Endometrium (tissue), 2 donors: Measurements from ENCODE around the gene SBF2.
"Not testable (repeated sequence)": the region's sequence is repeated elsewhere in the genome, so short reads cannot be mapped to it uniquely, and the experiment has no call there.

Experiments used
- FAIRE-seq: peaks from 2 replicates; lab custom pipeline; 2012; peaks lifted over from hg19 to GRCh38; lab: Jason Lieb, UNC
- donor health status: control.
- donor health status: control.

SBF2 gene

DNA sequence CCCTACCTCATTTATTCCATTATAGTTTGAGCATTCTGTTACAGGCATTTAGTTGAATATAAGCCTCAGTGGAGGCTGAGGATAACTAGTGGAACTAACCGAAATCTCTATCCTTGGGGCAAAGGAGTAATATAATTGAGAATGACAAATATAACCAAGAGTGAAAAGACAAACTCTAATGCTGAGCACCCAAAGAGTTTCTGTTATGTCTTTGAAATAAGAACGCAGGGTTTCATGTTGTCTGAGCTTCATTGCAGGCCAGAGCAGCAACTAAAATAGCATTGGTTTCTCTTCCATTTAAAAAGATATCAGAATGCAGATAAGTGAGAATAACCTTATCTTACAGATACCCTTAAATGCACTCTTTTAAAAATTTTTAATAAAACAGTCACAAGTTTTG, 131.8 kb downstream of the SBF2 start:
- no peak for FAIRE-seq

DNA sequence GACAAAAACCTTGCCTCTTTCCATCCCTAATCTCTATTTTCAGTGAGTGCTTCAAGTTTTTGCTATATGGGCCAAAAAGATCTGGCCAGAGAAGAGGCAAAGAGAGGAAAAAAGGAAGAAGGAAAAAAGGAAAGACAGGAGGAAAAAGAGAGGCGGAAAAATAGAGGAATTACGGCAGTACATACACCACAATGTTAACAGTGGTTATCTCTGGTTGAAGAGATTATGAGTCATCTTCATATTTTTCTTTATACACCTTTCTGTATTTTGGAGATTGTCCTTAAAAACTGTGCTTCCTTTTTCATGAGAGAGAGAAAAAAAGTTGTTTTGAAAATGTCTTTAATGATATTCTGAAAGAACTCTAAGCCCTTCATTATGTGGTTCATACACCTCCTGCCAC, 133.7 kb downstream of the SBF2 start:
- no peak for FAIRE-seq

DNA sequence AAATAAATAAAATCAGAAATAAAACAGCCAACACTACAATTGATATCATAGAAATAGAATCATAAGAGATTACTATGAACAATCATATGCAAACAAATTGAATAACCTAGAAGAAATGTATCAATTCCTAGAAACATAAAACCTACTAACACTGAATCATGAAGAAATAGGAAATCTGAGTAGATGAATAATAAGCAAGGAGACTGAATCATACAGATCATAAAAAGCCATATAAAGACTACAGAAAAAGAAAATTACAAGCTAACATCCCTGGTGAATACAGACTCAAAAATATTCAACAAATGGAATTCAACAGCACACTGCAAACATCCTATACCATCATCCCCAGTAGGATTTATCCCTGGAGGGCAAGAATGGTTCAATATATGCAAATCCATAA, 135.6 kb downstream of the SBF2 start:
- FAIRE-seq: no peak

DNA sequence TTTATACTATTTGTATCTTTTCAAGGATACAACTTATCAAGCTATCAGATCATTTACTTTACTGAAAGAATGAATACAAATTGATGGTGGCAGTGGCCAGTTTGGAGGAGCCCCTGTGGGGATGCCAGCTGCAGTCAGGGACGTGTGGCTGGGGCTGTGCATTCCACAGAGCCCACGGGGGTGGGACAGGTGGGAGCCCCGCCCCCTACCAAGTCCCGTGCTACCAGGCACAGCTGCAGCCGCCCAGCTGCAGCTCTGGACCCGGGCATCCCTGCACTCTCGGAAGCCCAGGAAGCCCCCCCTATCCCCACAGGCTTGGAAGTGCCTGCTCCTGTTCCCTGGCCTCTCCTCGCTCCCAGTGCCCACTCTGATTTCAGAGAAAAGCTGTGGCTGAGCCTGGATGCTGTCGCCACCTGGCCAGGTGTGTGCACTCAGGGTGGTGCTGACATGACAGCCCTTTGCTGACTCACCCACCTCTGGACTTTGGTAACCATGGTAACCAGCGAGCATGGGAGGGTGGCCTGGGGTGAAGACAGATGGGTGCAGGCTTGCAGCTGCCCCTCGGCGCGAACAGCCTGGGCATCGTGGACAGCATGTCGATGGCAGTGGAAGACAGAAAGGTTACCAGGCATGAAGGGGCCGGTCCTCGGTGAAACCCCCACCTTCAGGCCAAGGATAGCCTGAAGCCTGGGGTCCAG, 138.1 kb downstream of the SBF2 start:
- FAIRE-seq: no peak

DNA sequence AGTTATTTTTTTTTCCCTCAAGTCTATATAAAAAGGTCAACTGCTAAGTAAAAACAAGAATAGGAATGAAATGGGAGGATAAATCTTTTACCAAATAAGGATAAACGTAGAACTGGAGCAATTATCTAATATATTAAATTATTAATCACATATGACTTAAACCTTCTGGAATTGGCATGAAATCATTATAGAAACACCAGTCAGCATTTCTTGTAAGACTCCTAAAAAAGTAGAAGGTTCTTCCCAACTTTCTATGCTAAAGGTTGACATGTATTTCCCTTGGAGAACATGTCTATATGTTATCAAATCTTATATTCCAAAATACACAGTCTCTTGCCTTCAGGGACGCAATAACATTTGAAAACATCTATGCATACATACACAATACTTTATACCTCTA, 143.2 kb downstream of the SBF2 start:
- FAIRE-seq: peak; percentile 39

DNA sequence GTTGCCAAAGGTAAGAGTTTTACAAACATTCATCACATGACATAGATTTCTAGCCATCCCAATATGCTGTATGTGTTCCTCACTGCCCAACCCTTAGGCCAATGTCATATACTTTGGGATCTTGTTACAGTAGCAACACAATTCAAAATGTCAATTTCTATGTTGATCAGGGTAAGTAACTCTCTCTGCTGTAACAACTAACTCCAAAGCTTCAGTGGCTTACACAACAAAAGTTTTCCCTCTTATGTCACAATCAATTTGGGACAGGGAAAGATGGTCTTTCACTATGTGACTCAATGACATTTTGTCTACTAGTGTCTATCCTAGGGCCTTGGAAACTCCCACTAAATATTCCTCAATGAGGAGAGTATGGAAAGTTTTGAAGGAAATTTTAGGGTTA, 144.5 kb downstream of the SBF2 start:
- FAIRE-seq: no peak

DNA sequence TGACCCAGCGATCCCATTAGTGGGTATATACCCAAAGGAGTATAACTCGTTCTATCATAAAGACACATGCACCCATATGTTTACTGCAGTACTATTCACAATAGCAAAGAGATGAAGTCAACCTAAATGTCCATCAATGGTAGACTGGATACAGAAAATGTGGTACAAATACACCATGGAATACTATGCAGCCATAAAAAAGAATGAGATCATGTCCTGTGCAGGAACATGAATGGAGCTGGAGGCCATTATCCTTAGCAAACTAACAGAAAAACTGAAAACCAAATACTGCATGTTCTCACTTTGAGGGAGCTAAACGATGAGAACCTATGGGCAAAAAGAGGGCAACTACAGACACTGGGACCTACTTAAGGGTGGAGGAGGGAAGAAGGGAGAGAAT, 146.8 kb downstream of the SBF2 start:
- FAIRE-seq: no peak

DNA sequence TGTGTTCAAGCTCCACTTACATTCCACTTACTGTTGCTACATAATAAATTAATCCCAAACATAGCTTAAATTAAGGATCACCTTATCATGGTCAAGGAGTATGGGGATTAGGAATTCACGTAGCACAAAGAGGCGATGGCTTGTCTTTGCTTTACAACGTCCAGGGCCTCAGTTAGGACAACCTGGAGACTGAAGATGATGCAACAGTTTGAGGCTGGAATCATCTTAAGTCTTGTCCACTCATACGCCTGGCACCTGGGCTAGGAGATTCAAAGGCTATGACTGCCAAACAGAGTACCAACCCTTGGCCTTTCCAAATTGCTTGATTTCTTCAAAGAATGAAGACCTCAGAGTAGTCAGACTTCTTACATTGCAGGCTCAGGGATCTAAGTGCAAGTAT, 149.1 kb downstream of the SBF2 start:
- no peak for FAIRE-seq

DNA sequence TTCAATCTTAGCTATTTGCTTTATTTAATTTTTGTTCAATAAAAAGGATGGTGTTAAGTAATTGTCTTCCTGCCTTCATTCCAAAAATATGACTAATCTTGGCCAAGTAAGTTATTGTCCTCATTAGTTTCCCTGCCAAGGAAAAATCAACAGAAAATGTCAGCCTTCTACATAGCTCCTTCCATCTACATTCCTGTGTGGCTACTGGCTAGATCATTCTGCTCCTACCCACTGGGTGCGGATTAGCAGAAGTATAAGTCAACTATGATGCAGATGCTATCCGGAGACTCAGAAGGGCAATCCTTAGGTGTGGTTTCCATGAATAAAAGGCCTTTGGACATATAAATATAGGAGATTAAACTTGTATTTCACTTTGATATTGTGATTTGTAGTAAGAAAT, 154.4 kb downstream of the SBF2 start:
- no peak for FAIRE-seq

DNA sequence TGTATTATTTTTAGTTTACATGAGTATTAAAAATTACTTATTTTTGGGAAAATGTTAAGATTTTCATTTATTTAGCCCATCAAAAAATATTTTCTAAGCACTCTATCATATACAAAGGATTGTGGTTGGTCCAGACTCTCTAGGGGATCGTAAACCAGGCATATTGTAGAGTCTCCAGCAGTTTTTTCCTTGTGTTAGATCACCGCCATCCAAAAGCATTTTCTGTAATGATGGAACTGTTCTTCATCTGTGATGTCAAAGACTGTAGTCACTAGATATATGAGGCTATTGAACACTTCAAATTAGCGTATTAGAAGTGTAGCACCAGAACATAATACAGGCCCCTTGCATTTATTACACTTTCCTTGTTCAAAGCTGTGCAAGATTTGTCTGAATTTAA, 154.9 kb downstream of the SBF2 start:
- FAIRE-seq: no peak

DNA sequence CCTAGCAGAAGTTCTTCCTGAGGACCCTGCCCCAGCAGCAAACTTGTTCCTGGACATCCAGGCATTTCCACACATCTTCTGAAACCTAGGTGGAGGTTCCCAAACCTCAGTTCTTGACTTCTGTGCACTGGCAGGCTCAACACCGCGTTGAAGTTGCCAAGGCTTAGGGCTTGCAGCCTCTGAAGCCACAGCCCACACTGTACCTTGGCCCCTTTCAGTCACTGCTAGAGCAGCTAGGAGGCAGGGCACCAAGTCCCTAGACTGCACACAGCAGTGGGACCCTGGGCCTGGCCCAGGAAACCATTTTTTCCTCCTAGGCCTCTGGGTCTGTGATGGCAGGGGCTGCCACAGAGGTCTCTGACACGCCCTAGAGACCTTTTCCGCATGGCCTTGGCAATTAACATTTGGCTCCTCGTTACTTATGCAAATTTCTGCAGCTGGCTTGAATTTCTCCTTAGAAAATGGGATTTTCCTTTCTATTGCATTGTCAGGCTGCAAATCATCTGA, 159.0 kb downstream of the SBF2 start:
- no peak for FAIRE-seq

DNA sequence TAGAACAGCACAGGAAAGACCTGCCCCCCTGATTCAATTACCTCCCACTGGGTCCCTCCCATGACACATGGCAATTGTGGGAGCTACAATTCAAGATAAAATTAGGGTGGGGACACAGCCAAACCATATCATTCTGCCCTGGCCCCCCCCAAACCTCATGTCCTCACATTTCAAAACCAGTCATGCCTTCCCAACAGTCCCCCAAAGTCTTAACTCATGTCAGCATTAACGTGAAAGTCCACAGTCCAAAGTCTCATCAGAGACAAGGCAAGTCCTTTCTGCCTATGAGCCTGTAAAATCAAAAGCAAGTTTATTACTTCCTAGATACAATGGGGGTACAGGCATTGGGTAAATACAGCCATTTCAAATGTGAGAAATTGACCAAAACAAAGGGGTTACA, 159.8 kb downstream of the SBF2 start:
- FAIRE-seq: not testable (repeated sequence)

DNA sequence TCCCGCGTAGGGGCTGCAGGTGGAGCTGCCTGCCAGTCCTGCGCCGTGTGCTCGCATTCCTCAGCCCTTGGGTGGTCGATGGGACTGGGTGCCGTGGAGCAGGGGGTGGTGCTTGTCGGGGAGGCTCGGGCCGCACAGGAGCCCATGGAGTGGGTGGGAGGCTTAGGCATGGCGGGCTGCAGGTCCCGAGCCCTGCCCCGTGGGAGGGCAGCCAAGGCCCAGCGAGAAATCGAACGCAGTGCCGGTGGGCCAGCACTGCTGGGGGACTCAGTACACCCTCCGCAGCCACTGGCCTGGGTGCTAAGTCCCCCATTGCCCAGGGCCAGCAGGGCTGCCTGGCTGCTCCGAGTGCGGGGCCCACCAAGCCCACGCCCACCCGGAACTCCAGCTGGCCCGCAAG, 160.8 kb downstream of the SBF2 start:
- not testable (repeated sequence) for FAIRE-seq

DNA sequence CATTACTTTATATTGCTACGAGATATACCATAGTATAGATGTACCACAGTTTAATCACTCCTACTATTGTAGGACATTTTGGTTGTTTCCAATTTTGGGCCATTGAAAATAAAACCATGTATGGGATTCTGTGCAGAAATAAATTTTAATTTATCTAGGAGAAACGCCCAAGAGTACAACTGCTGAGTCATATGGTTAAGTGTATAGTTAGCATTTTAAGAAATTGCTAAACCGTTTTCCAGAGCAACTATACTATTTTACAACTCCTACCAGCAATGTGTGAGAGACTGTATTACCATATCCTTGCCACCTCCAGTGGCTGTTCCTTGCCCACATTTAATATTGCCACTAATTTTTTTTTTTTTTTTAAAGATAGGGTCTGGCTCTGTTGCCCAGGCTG, 163.1 kb downstream of the SBF2 start:
- no peak for FAIRE-seq

DNA sequence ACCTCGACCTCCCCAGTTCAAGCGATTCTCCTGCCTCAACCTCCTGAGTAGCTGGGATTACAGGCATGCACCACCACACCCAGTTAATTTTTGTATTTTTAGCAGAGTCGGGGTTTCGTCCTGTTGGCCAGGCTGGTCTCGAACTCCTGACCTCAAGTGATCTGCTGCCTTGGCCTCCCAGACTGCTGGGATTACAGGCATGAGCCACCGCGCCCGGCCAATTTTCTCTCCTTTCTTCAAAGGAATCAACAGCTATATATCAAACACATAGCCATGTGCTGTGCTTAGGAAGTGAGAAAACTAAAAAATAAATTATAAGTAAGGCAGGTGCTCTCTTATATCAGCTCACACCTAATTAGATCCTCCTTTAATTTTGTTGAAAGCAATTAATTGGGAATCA, 164.8 kb downstream of the SBF2 start:
- FAIRE-seq: not testable (repeated sequence)

DNA sequence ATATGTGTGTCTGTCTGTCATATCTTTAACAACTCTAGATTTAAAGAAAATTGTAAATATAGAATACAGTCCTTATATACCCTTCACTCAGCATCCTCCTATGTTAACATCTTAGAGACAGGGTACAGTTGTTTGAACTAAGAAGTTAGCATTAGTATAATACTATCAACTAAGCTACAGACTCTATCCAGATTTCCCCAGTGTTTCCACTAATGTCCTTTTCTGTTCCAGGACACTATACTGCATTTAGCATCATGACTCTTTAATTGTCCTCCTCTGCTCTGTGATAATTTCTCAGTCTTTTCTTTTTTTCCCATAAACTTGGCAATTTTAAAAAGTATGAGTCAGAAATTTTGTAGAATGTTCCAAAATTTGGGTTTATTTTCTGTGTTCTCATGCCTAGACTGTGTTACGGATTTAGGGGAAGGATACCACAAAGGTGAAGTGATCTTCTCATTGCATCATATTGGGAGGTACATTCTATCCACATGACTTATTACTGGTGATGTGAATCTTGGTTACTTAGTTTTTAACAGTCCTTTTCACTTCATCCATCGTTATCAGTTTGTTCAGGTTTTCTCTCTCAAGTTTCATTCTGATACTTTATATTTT, 168.4 kb downstream of the SBF2 start:
- FAIRE-seq: no peak

DNA sequence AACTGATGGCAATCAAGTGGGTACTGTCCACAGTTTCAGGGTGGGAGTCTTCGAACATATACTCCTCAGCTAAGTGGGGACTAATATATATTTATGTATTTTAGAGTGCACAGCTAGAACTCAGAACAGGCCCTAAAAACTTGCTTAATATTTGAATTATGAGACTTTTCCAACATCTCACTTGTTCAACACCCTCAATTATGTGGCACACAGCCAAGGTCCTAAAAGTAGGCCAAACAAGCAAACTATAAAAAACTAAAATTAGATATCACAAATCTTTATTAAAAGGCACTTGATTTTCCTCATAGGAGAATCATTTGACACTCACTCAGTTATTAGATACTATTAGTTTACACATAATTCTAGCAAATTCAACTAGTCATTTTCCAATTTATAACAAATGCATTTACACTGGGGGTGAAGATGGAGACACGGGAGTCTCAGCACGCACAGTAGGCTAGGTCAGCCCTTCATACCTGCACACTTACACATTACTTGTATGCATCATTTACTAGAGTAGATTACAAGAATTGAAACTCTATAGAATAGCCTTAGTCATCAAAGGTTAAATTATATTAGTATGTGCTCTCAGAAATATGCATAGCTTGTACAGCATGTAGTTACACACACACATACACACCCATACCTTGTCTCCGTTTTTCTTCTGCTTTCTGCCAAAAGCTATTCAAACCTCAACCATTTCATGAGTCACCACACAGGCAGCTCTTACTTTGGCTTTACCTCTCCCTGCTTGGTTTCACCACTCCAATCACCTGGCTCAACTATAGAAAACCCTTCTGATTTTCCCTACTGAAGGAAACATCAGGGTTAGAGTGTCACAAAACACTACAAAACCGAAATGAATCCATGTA, 171.5 kb downstream of the SBF2 start:
- no peak for FAIRE-seq

DNA sequence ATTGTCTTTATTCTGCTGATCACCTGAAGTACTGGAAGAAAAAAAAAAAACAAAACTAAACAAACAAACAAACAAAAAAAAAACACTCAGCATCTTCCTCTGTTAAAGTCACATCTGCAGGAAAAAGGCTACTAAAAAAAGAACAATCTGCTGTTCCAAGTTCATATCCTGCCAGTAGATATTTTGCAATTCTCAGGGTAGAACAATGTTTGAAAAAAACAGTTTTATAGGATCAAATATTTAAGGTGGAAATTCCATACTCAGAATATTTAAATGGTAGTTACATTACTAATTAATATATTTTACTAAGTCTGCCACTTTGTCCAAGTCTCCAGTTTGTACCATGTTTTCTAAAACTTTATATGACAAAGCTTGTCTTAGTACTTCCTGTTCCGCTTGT, 175.2 kb downstream of the SBF2 start:
- peak; percentile 53 for FAIRE-seq

DNA sequence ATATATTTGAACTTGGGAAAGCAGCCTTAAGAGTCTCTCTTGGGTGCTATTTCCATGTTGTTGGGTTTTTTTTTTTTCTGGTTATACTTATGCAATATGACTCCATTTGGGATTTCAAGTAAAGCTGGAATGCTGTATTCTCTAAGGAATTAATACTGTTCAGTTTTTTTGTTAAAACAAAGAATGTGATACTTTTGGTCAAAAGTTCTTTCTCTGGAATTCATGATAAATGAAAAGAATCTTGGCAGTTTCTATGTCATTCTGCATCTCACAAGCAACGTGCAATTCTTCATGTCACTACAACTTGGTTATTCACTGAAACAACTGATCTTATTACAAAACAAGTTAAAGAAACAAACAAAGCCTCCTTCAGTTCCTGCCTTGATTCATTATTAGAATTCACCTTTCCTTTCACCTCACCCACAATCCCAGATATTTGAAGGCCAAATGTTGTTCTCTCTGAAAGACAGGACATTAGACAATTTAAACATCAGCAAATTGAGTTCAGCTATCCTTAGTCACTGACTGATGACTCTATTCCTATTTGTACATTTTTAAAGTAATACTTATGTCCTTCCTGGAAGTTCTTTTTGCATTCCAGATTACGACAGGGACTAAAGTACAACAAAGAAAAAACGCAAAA, 176.2 kb downstream of the SBF2 start:
- no peak for FAIRE-seq

DNA sequence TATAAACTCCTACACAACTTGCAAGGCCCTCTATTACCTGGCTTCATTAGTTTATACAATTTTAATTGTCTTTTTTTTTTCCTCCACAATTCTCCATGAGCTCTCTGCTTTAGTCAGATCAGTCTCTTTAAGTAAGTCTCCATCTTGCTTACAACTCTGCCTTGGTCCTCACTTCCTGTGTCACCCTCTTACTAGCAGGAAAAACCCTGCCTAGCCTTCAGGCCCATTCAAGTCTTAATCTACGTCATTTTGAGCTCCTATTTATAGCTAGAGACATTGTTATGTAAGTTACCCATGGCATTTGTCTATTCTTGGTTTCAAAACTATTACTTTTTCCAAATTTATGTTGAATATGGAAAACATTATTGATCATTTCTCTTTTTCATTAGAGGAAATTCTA, 177.4 kb downstream of the SBF2 start:
- no peak for FAIRE-seq

DNA sequence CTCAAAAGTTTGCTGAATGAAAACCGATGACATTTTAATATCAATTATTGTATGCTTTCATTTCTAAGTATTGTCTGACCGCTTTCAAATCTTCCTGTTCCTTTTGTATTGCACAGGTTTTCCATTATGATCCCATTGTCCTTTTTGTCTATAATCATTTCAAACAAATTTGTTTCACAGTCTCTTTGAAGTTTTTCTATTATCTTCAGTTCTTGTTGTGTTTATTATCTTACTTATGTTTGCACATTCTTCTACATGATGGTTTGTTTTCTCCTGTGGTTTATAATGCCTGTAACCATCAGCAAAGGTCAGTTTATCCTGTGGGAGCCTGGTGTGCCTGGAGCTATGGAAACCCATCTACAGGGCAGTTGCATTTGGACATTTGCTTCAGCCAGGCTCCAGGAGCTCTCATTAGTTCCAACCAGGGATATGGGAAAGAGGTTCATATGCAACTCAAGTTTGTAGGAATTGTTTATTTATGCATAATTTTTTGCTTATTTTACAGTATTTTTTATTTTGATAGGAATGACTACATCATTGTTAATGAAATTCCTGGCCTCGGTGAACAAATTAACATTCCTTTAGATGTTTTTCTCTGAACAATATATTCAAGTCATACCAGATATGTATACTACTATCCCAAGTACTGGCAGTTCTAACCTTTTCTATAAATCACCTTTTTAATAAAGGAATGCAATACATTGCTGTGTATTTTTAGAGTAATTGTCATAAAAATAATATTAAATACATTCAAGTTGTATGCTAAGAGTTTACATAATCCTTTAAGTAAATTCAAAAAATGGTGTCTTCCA, 179.2 kb downstream of the SBF2 start:
- peak; percentile 60 for FAIRE-seq

DNA sequence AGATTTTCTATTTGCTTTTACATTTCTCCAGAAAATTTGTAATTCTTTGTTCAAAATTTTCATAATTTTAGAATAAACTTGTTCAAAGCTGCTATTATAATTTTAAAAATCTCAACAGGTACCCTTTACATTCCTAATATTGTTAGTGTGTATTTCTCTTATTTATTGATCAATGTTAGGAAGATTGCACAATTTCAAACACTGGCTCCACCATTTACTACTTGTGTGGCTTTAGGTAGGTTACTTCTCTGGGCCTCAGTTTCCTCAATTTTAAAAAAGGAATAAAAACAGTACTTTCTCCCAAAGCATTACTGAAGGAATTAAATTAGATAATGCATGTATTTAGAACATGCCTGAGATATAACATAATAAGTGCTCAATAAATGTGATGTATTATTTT, 180.2 kb downstream of the SBF2 start:
- no peak for FAIRE-seq
